Peyer's patch (tissue), 4 donors: ENCODE results near the gene CSTB. TPM values are rescaled to one million over a fixed set of nuclear protein-coding genes. Genes with fewer than 3 reads are reported as not detected.

Source experiments
- DNase-seq, 3 donors: peaks; one replicate each; pipeline ENCODE4 v3.0.0-alpha.2; 2017 to 2019
- H3K27ac ChIP-seq, 4 donors: fragments of 200-600 bp; sonication (generic); one replicate each; pipeline ENCODE4 v1.5.1; 2016 to 2019
- H3K27me3 ChIP-seq, 2 donors: fragments of 200-600 bp; sonication (generic); one replicate each; pipeline ENCODE4 v1.5.1; 2019
- H3K36me3 ChIP-seq, 3 donors: fragments of 200-600 bp; sonication (generic); one replicate each; pipeline ENCODE4 v1.5.1; 2016 to 2019
- H3K4me1 ChIP-seq, 4 donors: fragments of 200-600 bp; sonication (generic); one replicate each; pipeline ENCODE4 v1.5.1; 2016 to 2019
- H3K4me3 ChIP-seq, 4 donors: fragments of 200-600 bp; sonication (generic); 1 replicate in 3 of 4; 2 replicates in 1 of 4; pipeline ENCODE4 v1.5.1; 2016 to 2019; ENCODE audit warnings: mild to moderate bottlenecking in 1 of 4
- H3K9me3 ChIP-seq, 4 donors: fragments of 200-600 bp; sonication (generic); one replicate each; pipeline ENCODE4 v1.5.1; 2016 to 2019; ENCODE audit warnings: mild to moderate bottlenecking in 1 of 4
- POLR2A ChIP-seq, 2 donors: fragments of 450-650 bp; IDR thresholded peaks; one replicate each; pipeline ENCODE4 v1.5.1; 2017; ENCODE audit warnings: antibody characterized with exemption in 2 of 2, mild to moderate bottlenecking in 2 of 2, moderate library complexity in 2 of 2
- total RNA-seq, 4 donors: library from RNA; depleted of rRNA; stranded (reverse); fragments of >200 nt; gene quantifications; one replicate each; pipeline ENCODE4 v1.1.0, GENCODE V29; 2016
- TF ChIP-seq, protein P1 (sequence below), 6 experiments: fragments of 450-650 bp in 4 of 6; fragments of 200-600 bp in 2 of 6; sonication (generic) in 1 of 6; IDR thresholded peaks; one replicate each; pipeline ENCODE4 v1.5.1; 2017 to 2019; ENCODE audit warnings: antibody characterized with exemption in 6 of 6, mild to moderate bottlenecking in 3 of 6, moderate library complexity in 1 of 6

CSTB gene
- total RNA-seq, 4 donors from 2014 or later = 7.4 to 16.1 (median 13.3) TPM

- no peak overlapping the region for H3K4me3 ChIP-seq
- no peaks in the 10 kb centered on the region for H3K9me3 ChIP-seq
- H3K4me1 ChIP-seq = peaks cover 0 to 28% (median 0%) of the 10 kb centered on the region in 4 donors
- H3K27ac ChIP-seq = peak overlapping the region in 3 of 4 donors; percentile 36 to 76 (median 65)
- H3K36me3 ChIP-seq = peaks cover 0 to 56% (median 0%) of the 10 kb centered on the region in 3 donors
- TF ChIP-seq, protein P1, sequence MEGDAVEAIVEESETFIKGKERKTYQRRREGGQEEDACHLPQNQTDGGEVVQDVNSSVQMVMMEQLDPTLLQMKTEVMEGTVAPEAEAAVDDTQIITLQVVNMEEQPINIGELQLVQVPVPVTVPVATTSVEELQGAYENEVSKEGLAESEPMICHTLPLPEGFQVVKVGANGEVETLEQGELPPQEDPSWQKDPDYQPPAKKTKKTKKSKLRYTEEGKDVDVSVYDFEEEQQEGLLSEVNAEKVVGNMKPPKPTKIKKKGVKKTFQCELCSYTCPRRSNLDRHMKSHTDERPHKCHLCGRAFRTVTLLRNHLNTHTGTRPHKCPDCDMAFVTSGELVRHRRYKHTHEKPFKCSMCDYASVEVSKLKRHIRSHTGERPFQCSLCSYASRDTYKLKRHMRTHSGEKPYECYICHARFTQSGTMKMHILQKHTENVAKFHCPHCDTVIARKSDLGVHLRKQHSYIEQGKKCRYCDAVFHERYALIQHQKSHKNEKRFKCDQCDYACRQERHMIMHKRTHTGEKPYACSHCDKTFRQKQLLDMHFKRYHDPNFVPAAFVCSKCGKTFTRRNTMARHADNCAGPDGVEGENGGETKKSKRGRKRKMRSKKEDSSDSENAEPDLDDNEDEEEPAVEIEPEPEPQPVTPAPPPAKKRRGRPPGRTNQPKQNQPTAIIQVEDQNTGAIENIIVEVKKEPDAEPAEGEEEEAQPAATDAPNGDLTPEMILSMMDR (IDR thresholded peaks at IDR 0.05) = no peak
- TF ChIP-seq POLR2A (IDR thresholded peaks at IDR 0.05) = no peak
- H3K27me3 ChIP-seq = no peaks in the 10 kb centered on the region
- DNase-seq = no peak
Observed at GRCh38 chr21:43739621-43740435, 36.3 kb downstream of the CSTB start.

GRCh38 chr21:43737158-43737950 is 38.8 kb downstream of the CSTB start:
- TF ChIP-seq, protein P1 (IDR thresholded peaks at IDR 0.05) = no peak
- no peak for TF ChIP-seq POLR2A (IDR thresholded peaks at IDR 0.05)
- Histone ChIP-seq H3K4me1 (peaks cover 0 to 51% (median 2%) of the 10 kb centered on the region in 4 donors), H3K36me3 (peaks cover 0 to 40% (median 0%) of the 10 kb centered on the region in 3 donors), H3K4me3 (no peak overlapping the region), H3K27me3 (no peaks in the 10 kb centered on the region), H3K27ac (peak overlapping the region in 3 of 4 donors; percentile 57 to 76 (median 62)), H3K9me3 (no peaks in the 10 kb centered on the region)
- DNase-seq = no peak

DNA sequence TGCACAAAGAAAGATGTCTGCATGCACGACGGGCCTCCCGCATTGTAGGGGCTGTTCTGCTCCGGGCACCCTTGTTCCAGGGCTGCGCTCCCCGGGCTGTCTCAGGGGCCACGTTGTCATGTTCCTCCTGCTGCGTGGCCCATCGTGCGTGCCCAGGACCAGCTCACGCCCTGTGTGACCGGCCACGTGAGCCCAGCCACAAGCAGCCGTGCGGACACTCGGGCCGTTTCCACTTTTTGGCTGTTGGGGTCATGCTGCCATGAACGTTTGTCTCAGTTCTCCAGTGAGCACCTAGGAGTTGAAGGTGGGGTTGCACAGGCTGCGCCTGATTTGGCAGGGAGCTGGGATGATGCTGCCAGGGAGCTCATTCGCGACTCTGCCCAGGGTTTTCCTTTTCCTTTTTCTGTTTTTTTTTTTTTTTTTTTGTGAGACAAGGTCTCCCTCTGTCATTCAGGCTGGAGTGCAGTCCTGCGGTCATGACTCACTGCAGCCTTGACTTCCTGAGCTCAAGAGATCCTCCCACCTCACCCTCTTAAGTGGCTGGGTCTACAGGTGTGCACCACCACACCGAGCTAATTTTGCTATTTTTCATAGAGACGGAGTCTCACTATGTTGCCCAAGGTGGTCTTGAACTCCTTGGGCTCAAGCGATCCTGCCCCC is 39.8 kb downstream of the CSTB start:
- Histone ChIP-seq H3K27ac (no peak overlapping the region), H3K4me1 (peaks cover 0 to 59% (median 2%) of the 10 kb centered on the region in 4 donors)

GRCh38 chr21:43735236-43736091 is 40.6 kb downstream of the CSTB start:
- Histone ChIP-seq H3K27ac (no peak overlapping the region), H3K27me3 (no peaks in the 10 kb centered on the region), H3K36me3 (peaks cover 0 to 30% (median 0%) of the 10 kb centered on the region in 3 donors), H3K4me3 (no peak overlapping the region), H3K4me1 (peaks cover 0 to 64% (median 2%) of the 10 kb centered on the region in 4 donors), H3K9me3 (no peaks in the 10 kb centered on the region)
- no peak for TF ChIP-seq POLR2A (IDR thresholded peaks at IDR 0.05)
- TF ChIP-seq, protein P1 (IDR thresholded peaks at IDR 0.05) = no peak
- DNase-seq = no peak

More for the DNA sequence above, 39.8 kb downstream of the CSTB start:
- Histone ChIP-seq H3K36me3 (peaks cover 0 to 30% (median 0%) of the 10 kb centered on the region in 3 donors), H3K4me3 (no peak overlapping the region), H3K9me3 (no peaks in the 10 kb centered on the region), H3K27me3 (no peaks in the 10 kb centered on the region)
- DNase-seq = no peak
- TF ChIP-seq, protein P1 (IDR thresholded peaks at IDR 0.05) = no peak
- TF ChIP-seq POLR2A (IDR thresholded peaks at IDR 0.05) = no peak

GRCh38 chr21:43734928-43735229 is 41.2 kb downstream of the CSTB start:
- TF ChIP-seq, protein P1 (IDR thresholded peaks at IDR 0.05) = no peak
- TF ChIP-seq POLR2A (IDR thresholded peaks at IDR 0.05) = no peak
- no peaks in the 10 kb centered on the region for H3K9me3 ChIP-seq
- peaks cover 0 to 64% (median 2%) of the 10 kb centered on the region in 4 donors for H3K4me1 ChIP-seq
- peak overlapping the region in 2 of 4 donors; percentile 72 to 84 for H3K27ac ChIP-seq
- no peaks in the 10 kb centered on the region for H3K27me3 ChIP-seq
- H3K4me3 ChIP-seq = peak overlapping the region in 1 of 4 donors; percentile 4
- DNase-seq = no peak
- H3K36me3 ChIP-seq = peaks cover 0 to 30% (median 0%) of the 10 kb centered on the region in 3 donors
